Epidermal melanocyte (primary cell): Measurements from ENCODE around the gene ERVH48-1.
A peak's percentile ranks its signal among the peaks of the same experiment; 100 is the strongest.
"Not testable (repeated sequence)": the region's sequence is repeated elsewhere in the genome, so short reads cannot be mapped to it uniquely, and the experiment has no call there.

Experiments used
- DNase-seq: peaks from one replicate; pipeline ENCODE4 v3.0.0; 2011; ENCODE audit warnings: low spot score; ENCODE audit not compliant: insufficient read length

The ERVH48-1 gene

GRCh38 chr21:42925114-42925926, at the start of gene ERVH48-1:
Gene ERVH48-1, minus strand, starts transcription at chr21:42925630. Its CDS starts 6,624 bp downstream, at chr21:42919006.
- no peak for DNase-seq

DNA sequence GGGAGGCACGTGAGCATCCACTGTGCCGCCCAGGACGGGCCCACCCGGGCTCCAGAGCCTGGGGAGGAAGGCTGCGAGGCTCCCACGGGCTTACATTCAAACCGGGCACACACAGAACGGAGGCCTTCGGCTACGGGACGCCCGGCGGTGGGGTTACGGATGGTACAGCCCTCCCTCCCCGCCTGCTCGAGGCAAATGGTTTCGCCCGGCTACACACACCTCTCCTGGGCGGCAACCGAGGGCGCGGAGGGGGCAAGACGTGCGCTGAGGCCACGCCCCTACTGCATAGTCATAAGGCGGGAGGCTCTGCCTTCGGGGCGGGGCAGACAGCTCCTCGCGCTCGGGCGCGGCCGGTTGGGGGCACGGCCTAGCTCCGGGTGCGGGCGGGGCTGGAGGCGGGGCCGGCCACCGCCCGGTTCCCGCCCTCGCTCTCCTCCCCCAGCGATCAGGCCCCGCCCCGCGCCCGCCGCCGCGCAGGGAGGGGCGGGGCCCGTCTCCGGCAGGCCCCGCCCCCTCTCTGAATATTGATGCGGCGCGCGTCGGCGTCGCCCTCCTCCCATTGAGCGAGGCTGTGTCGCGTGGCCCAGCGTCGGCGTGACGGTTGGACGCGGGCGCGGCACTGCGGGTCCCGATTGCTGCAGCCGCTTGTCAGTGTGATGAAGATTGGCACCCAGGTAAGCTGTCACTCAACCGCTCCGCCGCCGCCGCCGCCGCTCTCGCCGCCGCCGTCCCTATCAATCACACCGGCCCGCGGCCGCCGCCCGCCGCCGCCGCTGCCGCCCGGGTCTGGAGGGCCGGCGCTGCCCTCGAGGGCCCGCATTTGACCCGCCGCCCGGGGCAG, 48.8 kb upstream of the ERVH48-1 start, which contains the start of gene PKNOX1:
PKNOX1 (plus strand) TSS at position 572 of the 841 bp plus-strand sequence. CDS start 29,820 bp downstream, outside the sequence.
- DNase-seq: peak; percentile 97

GRCh38 chr21:42973309-42973990, 48.0 kb upstream of the ERVH48-1 start:
- DNase-seq: no peak

GRCh38 chr21:42971897-42972275, 46.5 kb upstream of the ERVH48-1 start:
- no peak for DNase-seq

DNA sequence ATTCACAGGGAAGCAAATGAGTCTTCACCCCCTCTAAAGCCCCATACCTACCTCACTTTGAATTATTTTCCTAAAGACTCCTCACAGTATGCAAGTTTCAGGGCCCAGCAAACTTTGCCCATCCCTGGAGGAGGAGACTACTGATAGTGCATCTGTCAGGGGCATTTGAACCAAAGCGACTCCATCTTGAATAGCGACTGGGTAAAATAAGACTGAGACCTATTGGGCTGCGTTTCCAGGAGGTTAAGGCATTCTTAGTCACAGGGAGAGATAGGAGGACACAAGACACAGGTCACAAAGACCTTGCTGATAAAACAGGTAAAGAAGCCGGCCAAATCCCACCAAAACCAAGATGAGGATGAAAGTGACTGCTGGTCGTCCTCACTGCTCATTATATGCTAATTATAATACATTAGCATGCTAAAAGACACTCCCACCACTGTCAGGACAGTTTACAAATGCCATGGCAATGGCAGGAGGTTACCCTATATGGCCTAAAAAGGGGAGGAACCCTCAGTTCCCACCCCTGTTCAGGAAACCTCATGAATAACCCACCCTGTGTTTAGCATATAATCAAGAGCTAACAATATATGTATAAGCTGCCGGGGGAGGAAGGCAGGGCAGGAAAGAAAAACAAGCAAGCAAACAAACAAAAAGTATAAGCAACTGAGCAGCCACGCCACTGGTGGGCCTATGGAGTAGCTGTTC, 45.7 kb upstream of the ERVH48-1 start:
- no peak for DNase-seq

DNA sequence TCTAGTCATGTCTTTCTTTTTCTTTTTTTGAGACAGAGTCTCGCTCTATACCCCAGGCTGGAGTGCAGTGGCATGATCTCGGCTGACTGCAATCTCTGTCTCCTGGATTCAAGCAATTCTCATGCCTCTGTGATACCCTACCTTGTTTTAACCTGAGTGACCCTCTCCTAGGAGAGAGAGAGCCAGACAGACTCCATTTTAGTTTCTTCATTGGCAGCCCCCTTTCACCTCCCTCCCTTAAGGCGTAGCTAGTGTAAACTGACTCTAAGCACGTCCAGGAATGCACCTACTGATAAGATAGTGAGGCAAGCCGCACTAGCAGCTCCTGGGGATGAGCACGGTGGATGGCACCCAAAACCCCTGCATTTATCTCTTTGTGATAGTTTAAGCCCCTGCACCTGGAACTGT, 43.8 kb upstream of the ERVH48-1 start:
- no peak for DNase-seq

GRCh38 chr21:42967616-42968015, 42.2 kb upstream of the ERVH48-1 start:
- not testable (repeated sequence) for DNase-seq

- no peak for DNase-seq
These were observed 39.8 kb upstream of the ERVH48-1 start for GRCh38 chr21:42965211-42965560.

GRCh38 chr21:42964546-42965210, 39.2 kb upstream of the ERVH48-1 start:
- no peak for DNase-seq

- DNase-seq: no peak
These were observed 38.7 kb upstream of the ERVH48-1 start for GRCh38 chr21:42964086-42964485.

DNA sequence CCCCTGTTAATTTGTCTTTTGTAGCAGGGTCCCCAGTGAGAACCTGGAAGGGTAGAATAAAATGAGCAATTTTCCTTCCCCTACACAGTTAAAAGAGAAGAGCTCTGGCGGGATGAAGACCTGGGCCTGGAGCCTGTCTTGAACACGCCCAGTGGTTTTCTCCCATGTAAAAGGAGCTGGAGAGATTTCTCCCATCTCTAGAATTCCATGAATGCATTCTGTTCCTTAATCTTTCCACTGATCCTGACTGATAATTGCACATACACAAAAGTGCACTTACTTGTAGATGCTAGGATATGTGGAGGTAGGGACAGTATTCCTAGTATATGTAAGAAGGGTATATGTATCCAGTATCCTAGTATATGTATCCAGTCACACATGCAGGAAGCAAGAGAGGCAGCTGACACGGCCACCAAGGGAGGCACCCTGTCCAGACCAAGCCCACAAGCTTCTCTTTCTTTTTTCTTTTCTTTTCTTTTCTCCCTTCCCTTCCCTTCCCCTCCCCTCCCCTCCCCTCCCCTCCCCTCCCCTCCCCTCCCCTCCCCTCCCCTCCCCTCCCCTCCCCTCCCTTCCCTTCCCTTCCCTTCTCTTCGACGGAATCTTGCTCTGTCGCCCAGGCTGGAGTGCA, 37.1 kb upstream of the ERVH48-1 start:
- no peak for DNase-seq

GRCh38 chr21:42959728-42960127, 34.3 kb upstream of the ERVH48-1 start:
- no peak for DNase-seq

DNA sequence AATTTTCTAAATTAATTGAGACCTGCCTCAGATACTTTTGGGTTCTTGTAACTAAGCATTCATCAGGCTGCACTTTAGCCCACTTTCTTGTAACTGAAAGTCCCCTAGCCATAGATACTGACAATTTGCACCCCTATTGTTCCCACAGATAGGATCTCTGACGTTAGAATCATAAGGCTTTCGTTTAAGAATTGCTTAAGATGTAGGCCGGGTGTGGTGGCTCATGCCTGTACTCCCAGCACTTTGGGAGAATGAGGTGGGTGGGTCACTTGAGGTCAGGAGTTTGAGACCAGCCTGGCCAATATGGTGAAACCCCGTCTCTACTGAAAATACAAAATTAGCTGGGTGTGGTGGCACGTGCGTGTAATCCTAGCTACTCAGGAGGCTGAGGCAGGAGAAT, 32.7 kb upstream of the ERVH48-1 start:
- DNase-seq: not testable (repeated sequence)

DNA sequence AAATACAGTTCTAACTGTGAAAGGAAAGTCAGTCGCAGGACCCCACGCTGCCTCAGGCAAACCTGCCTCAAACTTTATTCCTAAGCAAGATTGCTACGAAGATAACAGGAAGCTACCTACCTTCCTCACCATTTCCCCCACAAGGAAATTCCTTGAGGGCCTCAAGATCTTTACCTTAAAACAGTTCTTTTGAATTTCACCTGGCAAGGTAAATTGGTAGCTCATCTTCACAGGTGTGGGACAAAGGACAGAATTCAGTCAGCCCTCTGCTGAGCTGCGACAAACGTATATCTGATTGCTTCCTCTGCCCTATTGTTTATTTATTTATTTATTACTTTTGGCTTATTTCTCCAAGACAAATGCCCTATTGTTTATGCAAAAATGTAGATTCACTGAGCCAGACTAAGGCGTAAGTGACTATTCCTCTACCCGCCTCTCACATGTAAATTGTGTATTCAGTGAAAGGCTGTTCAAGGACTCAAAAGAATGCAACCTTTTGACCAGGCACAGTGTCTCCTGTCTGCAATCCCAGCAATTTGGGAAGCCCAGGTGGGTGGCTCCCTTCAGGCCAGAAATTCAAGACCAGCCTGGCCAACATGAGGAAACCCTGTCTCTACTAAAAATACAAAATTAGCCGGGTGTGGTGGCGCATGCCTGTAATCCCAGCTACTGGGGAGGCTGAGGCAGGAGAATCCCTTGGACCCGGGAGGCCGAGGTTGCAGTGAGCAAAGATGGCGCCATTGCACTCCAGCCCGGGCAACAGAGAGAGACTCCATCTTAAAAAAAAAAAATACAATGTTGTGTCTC, 31.6 kb upstream of the ERVH48-1 start:
- no peak for DNase-seq

- DNase-seq: not testable (repeated sequence)
These were observed 25.8 kb upstream of the ERVH48-1 start for GRCh38 chr21:42951193-42951592.

DNA sequence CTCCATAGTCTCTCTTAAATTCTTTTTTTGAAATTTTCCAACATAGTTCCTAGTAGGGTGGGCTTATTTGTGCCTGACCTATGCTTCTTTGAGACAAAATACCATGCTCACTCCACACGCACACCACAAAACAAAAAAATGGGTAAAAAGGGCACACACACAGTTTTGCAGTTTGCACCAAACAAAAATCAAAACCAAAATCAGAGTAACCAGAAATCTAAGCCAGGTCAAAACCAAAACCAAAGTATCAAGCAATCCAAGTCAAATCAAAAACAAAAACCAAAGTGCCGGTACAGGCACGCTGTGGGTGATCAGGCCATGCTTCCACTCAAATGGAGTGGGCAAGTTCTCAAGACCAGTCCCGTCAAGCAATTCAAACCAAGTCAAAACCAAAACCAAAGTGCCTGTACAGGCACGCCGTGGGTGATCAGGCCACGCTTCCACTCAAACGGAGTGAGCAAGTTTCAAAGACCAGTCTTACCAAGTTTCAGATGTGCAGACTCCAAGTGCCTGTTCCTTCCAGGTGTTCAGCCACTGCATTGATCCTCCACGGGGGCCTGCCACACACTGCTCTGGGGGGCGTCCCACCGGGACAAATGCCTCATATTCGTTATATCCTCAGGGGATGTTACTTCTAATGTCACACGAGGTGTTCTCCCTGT, 23.8 kb upstream of the ERVH48-1 start:
- DNase-seq: not testable (repeated sequence)

- DNase-seq: no peak
These were observed 16.8 kb upstream of the ERVH48-1 start for GRCh38 chr21:42942244-42942643.

- no peak for DNase-seq
These were observed 16.3 kb upstream of the ERVH48-1 start for GRCh38 chr21:42941696-42942085.
